Measurements from ENCODE around the gene APOBEC3B.
"Not testable (repeated sequence)": the region's sequence is repeated elsewhere in the genome, so short reads cannot be mapped to it uniquely, and the experiment has no call there.

APOBEC3B gene

GRCh38 chr22:39037071-39037470, 54.9 kb downstream of the APOBEC3B start:
- DNase-seq, result not testable (repeated sequence)

- no peak for DNase-seq
Observed at GRCh38 chr22:39039306-39040126, 57.4 kb downstream of the APOBEC3B start.

GRCh38 chr22:39040155-39040537, 58.0 kb downstream of the APOBEC3B start:
- not testable (repeated sequence) for DNase-seq

- DNase-seq, result peak; percentile 61
Observed at GRCh38 chr22:39040538-39041296, 58.6 kb downstream of the APOBEC3B start, which contains the start of gene APOBEC3F. Gene APOBEC3F, plus strand, starts transcription at chr22:39040864. Its CDS starts 97 bp downstream, at chr22:39040961.

GRCh38 chr22:39041908-39042307, 59.8 kb downstream of the APOBEC3B start:
- no peak for DNase-seq

All from activated CD4-positive, CD25-positive, alpha-beta regulatory T cell treated with anti-CD3 and anti-CD28 coated beads, Interleukin-2, amount 50 U/mL, for 72 hours (primary cell).